ENCODE data around the gene RHOJ. TPM values are rescaled to one million over a fixed set of nuclear protein-coding genes. Genes with fewer than 3 reads are reported as not detected.

The RHOJ gene
- total and polyA plus RNA-seq, 2 donors from 2014 or later, result 4.0 to 20.0 TPM

GRCh38 chr14:63223596-63223995 is 19.4 kb downstream of the RHOJ start:
- H3K4me3 ChIP-seq (ENCODE audit: low read length in 3 of 3), result no peak overlapping the region
- no peak for TF ChIP-seq CTCF (IDR thresholded peaks at IDR 0.05; ENCODE audit: borderline replicate concordance, extremely low read depth, insufficient read depth)
- intact Hi-C loops (cut with DNase I), result no loop called here
- no peaks in the 10 kb centered on the region for H3K9me3 ChIP-seq (ENCODE audit: control insufficient read depth in 2 of 3, insufficient read depth in 1 of 3, low read length in 3 of 3)
- FAIRE-seq (no peak), DNase-seq (no peak)
- H3K27me3 ChIP-seq (ENCODE audit: control insufficient read depth, insufficient read depth, low read length), result no peaks in the 10 kb centered on the region
- no peaks in the 10 kb centered on the region for H3K36me3 ChIP-seq (ENCODE audit: control insufficient read depth in 2 of 3, insufficient read depth in 3 of 3, low read length in 3 of 3)
- H3K9ac ChIP-seq (ENCODE audit: low read length in 3 of 3), result no peak overlapping the region
- no peaks in the 10 kb centered on the region for H3K4me1 ChIP-seq (ENCODE audit: control insufficient read depth in 2 of 3, insufficient read depth in 2 of 3, low read depth in 1 of 3, low read length in 3 of 3)
- H3K27ac ChIP-seq (ENCODE audit: low read depth in 2 of 2, low read length in 2 of 2), result no peak overlapping the region

- intact Hi-C loops (cut with DNase I), result no loop called here
- Histone ChIP-seq H3K27me3 (ENCODE audit: control insufficient read depth, insufficient read depth, low read length) (no peaks in the 10 kb centered on the region), H3K36me3 (ENCODE audit: control insufficient read depth in 2 of 3, insufficient read depth in 3 of 3, low read length in 3 of 3) (no peaks in the 10 kb centered on the region), H3K4me1 (ENCODE audit: control insufficient read depth in 2 of 3, insufficient read depth in 2 of 3, low read depth in 1 of 3, low read length in 3 of 3) (no peaks in the 10 kb centered on the region), H3K27ac (ENCODE audit: low read depth in 2 of 2, low read length in 2 of 2) (no peak overlapping the region), H3K9ac (ENCODE audit: low read length in 3 of 3) (no peak overlapping the region), H3K4me3 (ENCODE audit: low read length in 3 of 3) (no peak overlapping the region), H3K9me3 (ENCODE audit: control insufficient read depth in 2 of 3, insufficient read depth in 1 of 3, low read length in 3 of 3) (peaks cover 0 to 1% (median 0%) of the 10 kb centered on the region in 3 donors)
- DNase-seq, result peak in 3 of 5 donors; percentile 16 to 39 (median 17)
- no peak for FAIRE-seq
- TF ChIP-seq CTCF (IDR thresholded peaks at IDR 0.05; ENCODE audit: borderline replicate concordance, extremely low read depth, insufficient read depth), result no peak
Observed at GRCh38 chr14:63224196-63224595, 20.0 kb downstream of the RHOJ start.

- no peak for FAIRE-seq
- Histone ChIP-seq H3K9me3 (ENCODE audit: control insufficient read depth in 2 of 3, insufficient read depth in 1 of 3, low read length in 3 of 3) (peaks cover 0 to 6% (median 0%) of the 10 kb centered on the region in 3 donors), H3K27ac (ENCODE audit: low read depth in 2 of 2, low read length in 2 of 2) (no peak overlapping the region), H3K27me3 (ENCODE audit: control insufficient read depth, insufficient read depth, low read length) (no peaks in the 10 kb centered on the region), H3K4me3 (ENCODE audit: low read length in 3 of 3) (no peak overlapping the region), H3K4me1 (ENCODE audit: control insufficient read depth in 2 of 3, insufficient read depth in 2 of 3, low read depth in 1 of 3, low read length in 3 of 3) (no peaks in the 10 kb centered on the region), H3K9ac (ENCODE audit: low read length in 3 of 3) (no peak overlapping the region), H3K36me3 (ENCODE audit: control insufficient read depth in 2 of 3, insufficient read depth in 3 of 3, low read length in 3 of 3) (no peaks in the 10 kb centered on the region)
- TF ChIP-seq CTCF (IDR thresholded peaks at IDR 0.05; ENCODE audit: borderline replicate concordance, extremely low read depth, insufficient read depth), result no peak
- no peak for DNase-seq
- intact Hi-C loops (cut with DNase I), result no loop called here
Observed at GRCh38 chr14:63228217-63228616, 24.0 kb downstream of the RHOJ start.
